Ishikawa (cell line): ENCODE data around the gene CCDC78.

Experiments used
- CEBPB ChIP-seq: IDR thresholded peaks from 2 replicates; pipeline ENCODE4 v1.6.1; 2012
- CREB1 ChIP-seq: IDR thresholded peaks from 2 replicates; pipeline ENCODE4 v1.6.1; 2012; ENCODE audit warnings: low read depth
- EP300 ChIP-seq: IDR thresholded peaks from 2 replicates; pipeline ENCODE4 v1.6.1; 2012; ENCODE audit warnings: borderline replicate concordance
- FOXM1 ChIP-seq: IDR thresholded peaks from 2 replicates; pipeline ENCODE4 v1.6.1; 2012; ENCODE audit warnings: low read depth, borderline replicate concordance
- NFIC ChIP-seq: IDR thresholded peaks from 2 replicates; pipeline ENCODE4 v1.6.1; 2012
- RAD21 ChIP-seq: IDR thresholded peaks from 2 replicates; pipeline ENCODE4 v1.6.1; 2012; ENCODE audit warnings: low read depth
- TAF1 ChIP-seq: IDR thresholded peaks from 2 replicates; pipeline ENCODE4 v1.6.1; 2012; ENCODE audit warnings: low read depth, mild to moderate bottlenecking
- YY1 ChIP-seq: IDR thresholded peaks from 2 replicates; pipeline ENCODE4 v1.6.1; 2012; ENCODE audit warnings: low read depth
- ZBTB7A ChIP-seq: IDR thresholded peaks from 2 replicates; pipeline ENCODE4 v1.6.1; 2012; ENCODE audit warnings: low read depth
- TF ChIP-seq, protein P1 (sequence below): IDR thresholded peaks from 2 replicates; pipeline ENCODE4 v1.6.1; 2012
- TF ChIP-seq, protein P2 (sequence below): IDR thresholded peaks from 2 replicates; pipeline ENCODE4 v1.6.1; 2012; ENCODE audit warnings: low read depth, mild to moderate bottlenecking

DNA sequence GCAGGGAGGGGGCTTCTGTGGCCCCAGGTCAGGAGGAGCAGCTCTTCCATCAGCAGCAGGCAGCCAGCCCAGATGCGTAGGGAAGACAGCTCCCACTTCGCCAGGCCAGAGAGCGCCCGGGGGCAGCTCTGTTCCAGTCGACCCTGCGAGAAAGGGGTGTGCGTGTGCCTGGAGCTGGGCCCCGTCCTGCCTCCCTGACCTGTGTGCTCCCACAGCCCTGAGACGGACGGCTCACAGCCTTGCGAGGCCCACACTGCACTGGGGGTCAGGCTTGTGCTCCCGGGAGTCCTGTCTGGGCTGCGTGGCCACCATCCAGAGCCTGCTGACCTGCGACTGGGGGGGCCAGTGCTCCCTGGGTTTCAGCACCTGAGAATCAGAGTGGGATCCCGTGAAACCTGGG lies 33.8 kb upstream of the CCDC78 start:
- no peak for TF ChIP-seq CEBPB
- no peak for TF ChIP-seq TAF1
- no peak for TF ChIP-seq FOXM1
- TF ChIP-seq, protein P1, sequence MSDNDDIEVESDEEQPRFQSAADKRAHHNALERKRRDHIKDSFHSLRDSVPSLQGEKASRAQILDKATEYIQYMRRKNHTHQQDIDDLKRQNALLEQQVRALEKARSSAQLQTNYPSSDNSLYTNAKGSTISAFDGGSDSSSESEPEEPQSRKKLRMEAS: no peak
- no peak for TF ChIP-seq EP300
- TF ChIP-seq CREB1: no peak
- TF ChIP-seq YY1: no peak
- TF ChIP-seq NFIC: no peak
- TF ChIP-seq RAD21: no peak
- TF ChIP-seq, protein P2, sequence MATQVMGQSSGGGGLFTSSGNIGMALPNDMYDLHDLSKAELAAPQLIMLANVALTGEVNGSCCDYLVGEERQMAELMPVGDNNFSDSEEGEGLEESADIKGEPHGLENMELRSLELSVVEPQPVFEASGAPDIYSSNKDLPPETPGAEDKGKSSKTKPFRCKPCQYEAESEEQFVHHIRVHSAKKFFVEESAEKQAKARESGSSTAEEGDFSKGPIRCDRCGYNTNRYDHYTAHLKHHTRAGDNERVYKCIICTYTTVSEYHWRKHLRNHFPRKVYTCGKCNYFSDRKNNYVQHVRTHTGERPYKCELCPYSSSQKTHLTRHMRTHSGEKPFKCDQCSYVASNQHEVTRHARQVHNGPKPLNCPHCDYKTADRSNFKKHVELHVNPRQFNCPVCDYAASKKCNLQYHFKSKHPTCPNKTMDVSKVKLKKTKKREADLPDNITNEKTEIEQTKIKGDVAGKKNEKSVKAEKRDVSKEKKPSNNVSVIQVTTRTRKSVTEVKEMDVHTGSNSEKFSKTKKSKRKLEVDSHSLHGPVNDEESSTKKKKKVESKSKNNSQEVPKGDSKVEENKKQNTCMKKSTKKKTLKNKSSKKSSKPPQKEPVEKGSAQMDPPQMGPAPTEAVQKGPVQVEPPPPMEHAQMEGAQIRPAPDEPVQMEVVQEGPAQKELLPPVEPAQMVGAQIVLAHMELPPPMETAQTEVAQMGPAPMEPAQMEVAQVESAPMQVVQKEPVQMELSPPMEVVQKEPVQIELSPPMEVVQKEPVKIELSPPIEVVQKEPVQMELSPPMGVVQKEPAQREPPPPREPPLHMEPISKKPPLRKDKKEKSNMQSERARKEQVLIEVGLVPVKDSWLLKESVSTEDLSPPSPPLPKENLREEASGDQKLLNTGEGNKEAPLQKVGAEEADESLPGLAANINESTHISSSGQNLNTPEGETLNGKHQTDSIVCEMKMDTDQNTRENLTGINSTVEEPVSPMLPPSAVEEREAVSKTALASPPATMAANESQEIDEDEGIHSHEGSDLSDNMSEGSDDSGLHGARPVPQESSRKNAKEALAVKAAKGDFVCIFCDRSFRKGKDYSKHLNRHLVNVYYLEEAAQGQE: no peak
- 0 out of 2 replicates have a peak, but pooled peaks have one; percentile 34 for TF ChIP-seq ZBTB7A
